CD14-positive monocyte (primary cell): ENCODE measurements around the gene CNP. TPM values are rescaled to one million over a fixed set of nuclear protein-coding genes. Genes with fewer than 3 reads are reported as not detected.
A peak's percentile ranks its signal among the peaks of the same experiment; 100 is the strongest.

Experiments used
- DNase-seq, 3 donors: peaks; one replicate each; pipeline ENCODE4 v3.0.0-alpha.2; 2011 to 2022
- H2AFZ ChIP-seq: 2 replicates; pipeline ENCODE4 v1.6.0; 2012; ENCODE audit warnings: mild to moderate bottlenecking, low read depth, low read length, inconsistent platforms; ENCODE audit not compliant: insufficient read depth, poor library complexity, severe bottlenecking
- H3K27ac ChIP-seq, 2 donors: 1 replicate in 1 of 2; 2 replicates in 1 of 2; pipeline ENCODE4 v1.5.1; 2012 to 2013; ENCODE audit warnings: low read length in 2 of 2, control low read depth in 1 of 2, inconsistent platforms in 1 of 2, low read depth in 1 of 2, mild to moderate bottlenecking in 1 of 2
- H3K27me3 ChIP-seq, 2 donors: one replicate each; pipeline versions ENCODE4 v1.6.0 to v1.6.1; 2011 to 2013; ENCODE audit warnings: low read length in 2 of 2; ENCODE audit not compliant: control insufficient read depth in 2 of 2, insufficient read depth in 2 of 2
- H3K36me3 ChIP-seq, 2 donors: replicated peaks in 1 of 2; 1 replicate in 1 of 2; 2 replicates in 1 of 2; pipeline versions ENCODE4 v1.5.1 to v1.6.1; 2012 to 2013; ENCODE audit warnings: low read length in 2 of 2, control low read depth in 1 of 2, inconsistent platforms in 1 of 2, mild to moderate bottlenecking in 1 of 2; ENCODE audit not compliant: insufficient read depth in 2 of 2, control insufficient read depth in 1 of 2
- H3K4me1 ChIP-seq, 2 donors: 1 replicate in 1 of 2; 2 replicates in 1 of 2; pipeline versions ENCODE4 v1.5.1 to v1.6.1; 2012 to 2013; ENCODE audit warnings: low read length in 2 of 2, control low read depth in 1 of 2, inconsistent platforms in 1 of 2, mild to moderate bottlenecking in 1 of 2, moderate library complexity in 1 of 2; ENCODE audit not compliant: insufficient read depth in 2 of 2, control insufficient read depth in 1 of 2
- H3K4me2 ChIP-seq: replicated peaks from 2 replicates; pipeline ENCODE3; 2012; ENCODE audit warnings: low read length, moderate library complexity, mild to moderate bottlenecking; ENCODE audit not compliant: poor library complexity, severe bottlenecking; ENCODE audit errors: extremely low read depth
- H3K4me3 ChIP-seq, 3 experiments: fragments of 200-600 bp in 1 of 3; sonication (generic) in 1 of 3; replicated peaks in 1 of 3; 1 replicate in 2 of 3; 2 replicates in 1 of 3; pipeline ENCODE4 v1.5.1; 2011 to 2013; ENCODE audit warnings: low read length in 3 of 3, mild to moderate bottlenecking in 3 of 3, control low read depth in 2 of 3, low read depth in 2 of 3, inconsistent platforms in 1 of 3, moderate library complexity in 1 of 3
- H3K79me2 ChIP-seq: 2 replicates; pipeline ENCODE4 v1.6.0; 2012; ENCODE audit warnings: mild to moderate bottlenecking, control low read depth, inconsistent platforms, low read length, moderate library complexity; ENCODE audit not compliant: insufficient read depth
- H3K9ac ChIP-seq: 2 replicates; pipeline ENCODE4 v1.6.0; 2017; ENCODE audit warnings: low read length, mild to moderate bottlenecking; ENCODE audit not compliant: insufficient read depth, poor library complexity, severe bottlenecking
- H3K9me3 ChIP-seq, 2 donors: replicated peaks in 1 of 2; 1 replicate in 1 of 2; 2 replicates in 1 of 2; pipeline versions ENCODE4 v1.5.1 to v1.6.1; 2012 to 2013; ENCODE audit warnings: low read length in 2 of 2, control low read depth in 1 of 2; ENCODE audit not compliant: control insufficient read depth in 1 of 2, insufficient read depth in 1 of 2
- H4K20me1 ChIP-seq: 2 replicates; pipeline ENCODE4 v1.6.0; 2012; ENCODE audit warnings: mild to moderate bottlenecking, low read length, control low read depth, moderate library complexity; ENCODE audit not compliant: insufficient read depth
- H3K27ac Mint-ChIP-seq, 7 donors: one replicate each; pipeline ENCODE4 v1.8.0; 2020; ENCODE audit warnings: mild to moderate bottlenecking in 7 of 7, mixed read lengths in 7 of 7, moderate library complexity in 6 of 7, inconsistent platforms in 2 of 7
- H3K27me3 Mint-ChIP-seq, 3 donors: one replicate each; pipeline ENCODE4 v1.8.0; 2021 to 2022; ENCODE audit warnings: low read depth in 3 of 3, mild to moderate bottlenecking in 3 of 3, mixed read lengths in 3 of 3, moderate library complexity in 3 of 3, inconsistent platforms in 1 of 3
- H3K36me3 Mint-ChIP-seq, 2 donors: one replicate each; pipeline ENCODE4 v1.8.0; 2020; ENCODE audit warnings: mixed read lengths in 2 of 2, inconsistent platforms in 1 of 2, mild to moderate bottlenecking in 1 of 2
- H3K4me1 Mint-ChIP-seq: one replicate; pipeline ENCODE4 v1.8.0; 2020; ENCODE audit warnings: mild to moderate bottlenecking, mixed read lengths
- H3K4me3 Mint-ChIP-seq, 2 donors: one replicate each; pipeline ENCODE4 v1.8.0; 2020; ENCODE audit warnings: mild to moderate bottlenecking in 2 of 2, mixed read lengths in 2 of 2, moderate library complexity in 1 of 2
- H3K9me3 Mint-ChIP-seq, 7 donors: one replicate each; pipeline ENCODE4 v1.8.0; 2020 to 2022; ENCODE audit warnings: mixed read lengths in 7 of 7, mild to moderate bottlenecking in 6 of 7, moderate library complexity in 6 of 7, inconsistent platforms in 2 of 7
- CTCF ChIP-seq: fragments of 200-600 bp; IDR thresholded peaks from one replicate; pipeline ENCODE4 v1.8.0; 2022; ENCODE audit warnings: antibody characterized with exemption, mild to moderate bottlenecking
- WGBS: methylation state at CpG from one replicate; pipeline ENCODE4 v1.1.5; 2013; ENCODE audit warnings: missing lambda C conversion rate; ENCODE audit not compliant: insufficient coverage; 5-methylcytosine and 5-hydroxymethylcytosine counted together
- intact Hi-C, 2 donors: fragments of 100-400 bp; cut with micrococcal nuclease; formaldehyde crosslinking; loops; one replicate each; pipeline versions ENCODE4 v1.15.0 to v1.15.1; 2023
- polyA plus RNA-seq, 3 donors: library from polyadenylated mRNA; depleted of rRNA in 1 of 3; unstranded in 2 of 3; stranded (reverse) in 1 of 3; fragments of 300-500 nt in 2 of 3; fragments of >200 nt in 1 of 3; fragmentation: Illumina TruSeq in 2 of 3; gene quantifications; 1 replicate in 2 of 3; 2 replicates in 1 of 3; pipeline ENCODE4 v1.2.3, GENCODE V29; 2012 to 2021

Gene CNP
- polyA plus RNA-seq, 3 donors = 19.0 to 50.2 (median 47.0) TPM

GRCh38 chr17:41920580-41920955 is 46.0 kb upstream of the CNP start:
- Mint-ChIP-seq H3K4me3 (no peak overlapping the region), H3K36me3 (peaks cover 0 to 1% of the 10 kb centered on the region in 2 donors), H3K9me3 (no peaks in the 10 kb centered on the region), H3K4me1 (peaks cover 29% of the 10 kb centered on the region), H3K27ac (no peak overlapping the region), H3K27me3 (peaks cover 0 to 2% (median 0%) of the 10 kb centered on the region in 3 donors)
- Histone ChIP-seq H3K27ac (no peak overlapping the region), H2AFZ (no peak overlapping the region), H3K4me1 (peaks cover 21 to 24% of the 10 kb centered on the region in 2 donors), H3K27me3 (no peaks in the 10 kb centered on the region), H3K79me2 (peaks cover 33% of the 10 kb centered on the region), H4K20me1 (peaks cover 27% of the 10 kb centered on the region), H3K4me3 (no peak overlapping the region), H3K9me3 (no peaks in the 10 kb centered on the region), H3K4me2 (no peak overlapping the region), H3K9ac (no peak overlapping the region), H3K36me3 (no peaks in the 10 kb centered on the region)
- no peak for TF ChIP-seq CTCF
- DNase-seq = no peak
- intact Hi-C loops = no loop called here
- whole genome bisulfite sequencing = 100% methylated on average over 3 of the region's 5 CpGs

GRCh38 chr17:41925991-41926590 is 40.5 kb upstream of the CNP start:
- H3K27me3 Mint-ChIP-seq = peaks cover 0 to 2% (median 0%) of the 10 kb centered on the region in 3 donors
- H3K4me3 Mint-ChIP-seq = no peak overlapping the region
- Histone ChIP-seq H3K79me2 (no peaks in the 10 kb centered on the region), H3K4me1 (peaks cover 11 to 18% of the 10 kb centered on the region in 2 donors), H2AFZ (no peak overlapping the region), H3K9me3 (no peaks in the 10 kb centered on the region), H3K9ac (no peak overlapping the region), H3K4me3 (no peak overlapping the region), H3K27me3 (no peaks in the 10 kb centered on the region), H3K27ac (no peak overlapping the region), H3K4me2 (no peak overlapping the region), H3K36me3 (no peaks in the 10 kb centered on the region), H4K20me1 (no peaks in the 10 kb centered on the region)
- intact Hi-C loops = no loop called here
- H3K27ac Mint-ChIP-seq = peak overlapping the region in 1 of 7 donors; percentile 57
- no peaks in the 10 kb centered on the region for H3K9me3 Mint-ChIP-seq
- no peak for TF ChIP-seq CTCF
- 67% methylated on average over 1 of the region's 7 CpGs for WGBS
- DNase-seq = no peak
- no peaks in the 10 kb centered on the region for H3K36me3 Mint-ChIP-seq
- peaks cover 19% of the 10 kb centered on the region for H3K4me1 Mint-ChIP-seq
